Amygdala (tissue), 56 donors: Measurements from ENCODE around the gene AMBP.

Experiments
- DNase-seq, 56 donors: peaks; one replicate each; lab custom pipeline; 2025; lab: John Stamatoyannopoulos, UW

AMBP gene

DNA sequence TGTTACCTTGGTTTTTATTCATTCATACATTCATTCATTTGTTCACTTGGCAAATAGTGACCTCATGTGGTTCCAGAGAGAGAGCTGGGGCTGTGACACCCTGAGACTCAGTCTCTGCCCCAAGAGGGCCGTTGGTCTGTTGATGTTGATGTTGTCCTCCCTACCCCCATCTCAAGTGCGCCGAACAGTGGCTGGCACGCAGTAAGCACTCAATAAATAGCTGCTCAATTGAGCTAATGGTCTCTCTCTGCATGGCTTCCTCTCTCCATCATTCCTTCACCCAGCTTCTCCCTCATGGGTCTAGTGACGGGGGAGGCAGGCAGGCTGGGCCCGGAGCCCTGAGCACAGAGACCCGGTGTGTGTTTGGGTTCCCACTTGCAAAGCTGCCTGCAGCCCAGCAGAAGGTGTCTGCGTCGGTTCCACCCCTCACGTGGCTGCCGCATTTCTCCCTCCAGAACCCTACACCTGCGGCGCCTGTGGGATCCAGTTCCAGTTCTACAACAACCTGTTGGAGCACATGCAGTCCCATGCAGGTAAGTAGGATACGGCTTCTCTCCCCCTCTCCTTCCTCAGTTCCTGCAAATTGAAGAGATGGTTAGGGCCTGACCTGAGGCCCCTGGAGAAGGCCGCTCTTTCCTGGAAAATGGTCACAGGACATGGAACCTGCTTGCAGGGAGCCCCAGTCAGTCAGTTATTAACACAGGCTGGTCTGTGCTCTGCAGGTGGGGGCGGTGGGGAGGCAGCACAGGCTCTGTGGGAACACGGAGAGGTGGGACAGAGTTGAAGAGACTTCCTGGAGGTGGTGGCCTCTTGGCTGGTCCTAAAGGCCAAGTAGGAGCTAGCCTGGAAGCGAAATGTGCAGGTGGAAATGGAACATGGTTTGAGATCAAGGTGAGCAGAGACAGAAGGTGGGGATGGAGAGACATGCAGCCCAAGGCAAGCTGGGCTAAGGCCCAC lies 42.0 kb downstream of the AMBP start:
- no peak for DNase-seq

DNA sequence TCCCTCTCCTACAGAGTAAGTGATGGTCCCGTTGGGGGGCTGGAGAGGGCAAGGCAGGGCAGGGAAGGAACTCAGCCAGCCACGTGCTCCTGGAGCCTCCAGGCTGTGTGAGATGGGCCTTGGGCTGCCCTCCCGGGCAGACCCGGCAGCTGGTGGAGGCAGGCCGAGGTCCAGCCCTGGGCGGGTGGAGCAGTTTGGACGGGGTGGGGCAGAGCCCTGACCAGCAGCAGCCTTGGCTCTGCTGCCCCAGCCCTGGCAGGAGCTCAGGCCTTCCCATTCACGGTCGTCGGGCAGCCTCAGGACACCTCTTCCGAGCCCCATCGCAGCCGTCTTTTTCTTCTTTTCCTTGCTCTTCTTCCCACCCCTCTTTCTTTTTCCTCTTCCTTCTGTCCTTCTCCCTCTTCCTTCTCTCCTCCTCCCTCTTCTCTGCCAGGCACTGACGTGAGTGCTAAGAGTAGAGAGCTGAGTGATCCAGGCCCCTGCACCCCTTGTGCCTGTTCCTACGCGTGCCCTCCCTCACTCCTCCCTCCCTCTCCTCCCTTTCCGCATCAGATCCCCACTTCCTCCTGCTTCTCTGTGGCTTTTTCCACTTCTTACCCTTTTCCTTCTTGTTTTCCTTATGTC lies 42.8 kb downstream of the AMBP start:
- peak in 10 of 56 donors; percentile 3 to 57 (median 22) for DNase-seq

DNA sequence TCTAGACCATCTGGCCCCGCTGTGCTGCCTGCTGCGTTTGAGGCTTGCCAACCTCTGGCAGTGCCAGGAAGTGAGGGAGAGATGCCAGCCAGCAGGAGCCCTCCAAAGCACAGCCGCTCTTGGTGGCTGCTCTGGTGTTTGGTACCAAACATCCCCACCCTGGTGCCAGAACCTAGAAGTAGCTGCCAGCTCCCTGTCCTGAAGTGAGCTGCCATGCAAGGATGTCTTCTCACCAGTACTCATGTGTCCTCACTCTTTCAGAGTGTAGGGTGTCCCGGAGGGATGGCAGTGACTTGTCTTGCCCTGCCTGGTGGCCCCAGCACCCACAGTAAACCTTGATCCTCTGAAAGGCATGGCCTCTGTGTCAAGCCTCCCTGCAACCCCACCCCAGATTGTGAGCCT lies 43.4 kb downstream of the AMBP start:
- DNase-seq = peak in 10 of 56 donors; percentile 7 to 41 (median 24)

DNA sequence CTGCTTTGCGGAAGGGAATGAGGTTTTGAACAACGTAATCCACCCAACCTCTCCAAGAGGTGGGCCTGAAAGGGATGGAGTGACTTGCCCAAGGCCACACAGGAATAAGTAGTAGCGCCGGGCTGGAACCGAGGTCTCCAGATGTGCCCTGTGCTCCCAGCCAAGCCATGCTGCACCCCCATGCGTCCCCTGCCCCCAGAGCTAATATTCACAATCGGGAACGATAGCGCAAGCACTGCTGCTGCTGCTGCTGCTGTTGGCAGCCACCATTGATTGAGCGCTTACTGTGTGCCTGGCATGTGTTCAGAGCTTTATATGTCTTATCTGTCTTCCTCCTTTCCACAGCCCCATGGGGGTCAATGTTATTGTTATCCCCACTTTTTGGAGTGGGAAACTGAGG lies 43.9 kb downstream of the AMBP start:
- no peak for DNase-seq

DNA sequence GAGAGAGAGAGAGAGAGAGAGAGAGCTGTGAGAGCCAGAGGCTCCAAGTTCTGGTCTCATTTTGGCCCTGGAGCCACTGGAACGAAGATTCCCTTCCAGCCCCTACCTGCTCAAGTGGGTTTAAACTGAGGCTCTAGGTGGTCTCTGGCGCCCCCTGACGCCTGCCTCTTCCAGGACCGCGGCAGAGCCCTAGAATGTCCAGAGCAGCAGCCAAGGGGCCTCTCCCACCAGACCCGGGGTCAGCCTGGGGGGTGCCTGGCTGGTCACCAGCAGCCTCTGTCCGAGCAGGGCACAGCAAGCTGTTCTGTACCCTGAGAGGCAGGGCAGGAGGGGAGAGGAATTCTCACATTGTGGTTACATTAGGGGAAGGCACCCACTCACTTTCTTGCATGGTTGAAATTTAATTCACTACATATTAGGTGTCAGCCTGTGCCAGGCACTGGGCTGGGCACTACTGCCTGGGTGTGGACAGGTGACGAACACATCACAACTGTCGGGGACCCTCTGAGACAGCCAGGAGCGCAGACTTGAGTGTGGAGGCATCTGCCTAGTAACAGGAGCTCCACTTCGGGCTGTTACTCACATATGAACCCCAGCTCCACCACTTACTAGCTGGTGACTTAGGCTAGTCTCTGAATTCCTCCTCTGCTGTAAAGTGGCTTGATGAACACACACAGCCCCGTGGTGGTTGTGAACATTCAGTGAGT lies 44.5 kb downstream of the AMBP start:
- peak in 17 of 56 donors; percentile 6 to 58 (median 18) for DNase-seq

DNA sequence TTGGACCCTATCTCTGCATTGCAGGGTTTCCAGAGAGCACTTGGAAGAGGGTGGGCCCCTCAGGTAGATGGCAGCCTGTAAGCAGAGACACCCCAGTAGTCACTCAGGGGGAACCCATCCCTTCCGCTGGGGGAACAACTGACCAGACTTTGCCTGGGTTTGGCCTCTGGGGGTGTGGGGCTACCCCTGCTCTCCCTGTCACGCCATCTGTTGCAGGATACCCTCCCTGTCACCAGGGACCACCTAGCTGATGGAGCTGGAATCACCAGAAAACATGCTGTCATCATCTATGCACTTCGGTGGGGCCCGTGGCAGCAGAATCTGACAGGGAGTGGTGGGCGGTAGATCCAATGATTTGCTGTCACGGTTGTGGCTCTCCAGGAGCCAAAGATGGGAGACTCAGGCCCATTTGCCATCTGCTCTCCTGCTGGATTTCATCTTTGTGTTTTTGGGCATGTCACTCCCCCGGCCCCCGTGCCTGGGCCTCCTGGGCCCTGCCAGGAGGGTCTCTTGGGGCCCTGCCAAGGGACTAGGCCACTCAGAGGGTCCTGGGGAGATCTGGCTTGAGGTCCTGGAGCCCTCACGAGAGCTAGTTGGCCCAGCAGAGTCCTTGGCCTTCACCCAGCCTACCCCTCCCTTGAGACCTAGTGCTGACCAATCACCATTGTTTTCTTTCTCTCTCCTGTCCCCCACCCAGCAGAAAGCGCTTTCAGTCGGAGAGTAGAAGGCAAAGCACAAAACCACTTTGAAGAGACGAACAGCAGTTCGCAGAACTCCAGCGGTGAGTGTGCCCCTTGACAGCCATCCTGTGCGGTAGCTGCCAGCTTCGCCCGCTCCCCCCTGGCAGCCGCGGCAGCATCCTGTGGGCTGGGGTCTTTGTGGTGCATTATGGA lies 45.9 kb downstream of the AMBP start:
- DNase-seq = no peak

DNA sequence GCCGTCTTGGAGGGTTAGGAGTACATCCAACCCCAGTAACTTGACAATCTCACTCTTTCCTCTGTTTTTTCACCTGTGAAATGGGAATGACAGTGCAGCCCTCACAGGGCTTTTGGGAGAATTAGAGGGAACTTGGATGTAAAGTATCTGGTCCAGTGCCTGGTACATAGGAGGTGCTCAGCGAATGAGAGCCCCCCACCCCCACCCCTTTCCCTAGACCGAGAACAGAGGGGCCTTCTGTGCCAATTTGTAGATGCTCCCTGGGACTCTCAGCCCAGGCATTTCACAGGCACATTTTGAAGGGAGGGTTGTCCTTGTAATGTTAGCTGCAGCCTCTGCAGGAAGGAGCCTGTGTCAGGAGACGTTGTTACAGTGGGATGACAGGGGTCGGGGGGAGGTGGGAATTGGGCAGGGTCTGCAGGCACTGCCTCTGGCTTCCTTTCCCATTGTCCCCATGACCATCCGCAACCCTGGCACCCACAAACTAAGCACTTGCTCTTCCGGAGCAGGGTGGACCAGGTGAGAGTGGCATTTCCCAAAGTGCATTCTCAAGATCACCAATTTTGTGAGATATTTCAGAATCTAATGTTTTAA lies 47.0 kb downstream of the AMBP start:
- DNase-seq = no peak

DNA sequence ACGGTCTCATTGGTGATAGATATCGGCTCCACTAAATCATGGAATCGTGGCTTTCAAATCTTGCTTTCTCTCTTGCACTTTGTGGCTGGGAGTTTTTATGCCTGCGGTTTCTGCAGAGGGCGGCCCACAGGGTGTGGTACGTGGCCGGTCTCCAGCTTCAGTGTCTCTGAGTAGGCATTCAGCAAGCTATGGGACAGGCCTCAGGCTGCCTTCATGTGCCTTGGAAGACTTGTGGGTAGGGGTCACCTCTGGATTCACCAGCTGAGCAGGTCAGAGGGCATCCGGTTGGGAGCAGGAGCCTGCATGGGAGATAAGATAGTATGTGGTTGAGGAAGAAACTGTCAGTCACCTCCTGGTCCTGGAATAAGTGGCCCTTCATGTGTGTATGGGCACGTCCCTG lies 47.7 kb downstream of the AMBP start:
- DNase-seq = no peak

DNA sequence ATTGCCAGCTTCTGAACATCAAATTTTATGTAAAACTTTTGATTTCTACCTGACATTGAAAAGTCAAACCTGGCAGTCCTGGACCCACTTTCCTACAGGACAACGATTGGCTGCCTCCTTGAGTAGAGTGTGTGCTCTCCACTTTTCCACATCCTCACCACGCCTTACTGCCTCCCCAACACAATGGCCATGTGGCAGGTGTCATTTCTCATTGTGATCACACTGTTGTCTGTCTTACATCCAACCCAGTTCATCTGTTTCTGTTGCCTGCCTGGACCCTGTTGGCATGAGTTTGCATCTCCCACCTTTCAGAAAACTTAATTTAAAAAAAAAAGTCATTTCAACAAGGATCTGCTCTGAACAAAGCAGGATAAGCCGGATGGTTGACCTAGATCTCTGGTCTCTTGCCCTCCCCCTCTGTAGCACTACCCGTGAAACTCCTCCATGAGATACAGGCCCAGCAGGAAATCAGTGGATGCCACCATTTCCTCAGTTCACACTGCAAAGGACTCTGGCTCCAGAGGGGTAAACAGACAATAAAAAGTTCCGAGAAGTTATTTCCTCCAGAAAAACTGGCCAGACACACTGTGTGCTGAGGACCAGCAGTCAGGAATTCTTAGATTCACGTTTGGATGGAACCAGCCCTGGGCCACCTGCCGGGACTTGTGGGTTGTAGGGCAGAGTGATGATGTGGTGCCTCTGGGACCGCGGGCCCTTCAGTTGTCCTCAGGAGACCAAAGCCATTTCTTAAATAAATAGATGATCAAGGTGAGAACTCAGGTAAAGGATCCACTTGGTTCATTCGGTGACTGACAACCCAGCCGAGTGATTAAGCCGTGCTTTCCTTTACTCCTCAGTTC lies 48.6 kb downstream of the AMBP start:
- DNase-seq = no peak

DNA sequence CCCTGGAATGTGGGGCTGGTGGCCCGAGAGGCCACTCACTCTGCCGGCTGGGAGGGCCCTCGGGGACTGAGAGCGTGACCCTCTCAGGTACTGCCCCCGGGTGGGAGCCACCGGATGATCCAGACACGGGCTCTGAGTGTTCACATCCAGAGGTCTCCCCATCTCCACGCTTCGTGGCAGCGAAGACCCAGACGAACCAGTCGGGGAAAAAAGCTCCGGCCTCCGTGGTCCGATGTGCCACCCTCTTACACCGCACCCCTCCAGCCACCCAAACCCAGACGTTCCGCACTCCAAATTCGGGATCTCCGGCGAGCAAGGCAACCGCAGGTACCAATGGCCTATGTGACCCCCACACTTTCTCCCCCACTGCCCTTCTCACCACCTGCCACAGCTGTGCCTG lies 49.5 kb downstream of the AMBP start:
- no peak for DNase-seq

DNA sequence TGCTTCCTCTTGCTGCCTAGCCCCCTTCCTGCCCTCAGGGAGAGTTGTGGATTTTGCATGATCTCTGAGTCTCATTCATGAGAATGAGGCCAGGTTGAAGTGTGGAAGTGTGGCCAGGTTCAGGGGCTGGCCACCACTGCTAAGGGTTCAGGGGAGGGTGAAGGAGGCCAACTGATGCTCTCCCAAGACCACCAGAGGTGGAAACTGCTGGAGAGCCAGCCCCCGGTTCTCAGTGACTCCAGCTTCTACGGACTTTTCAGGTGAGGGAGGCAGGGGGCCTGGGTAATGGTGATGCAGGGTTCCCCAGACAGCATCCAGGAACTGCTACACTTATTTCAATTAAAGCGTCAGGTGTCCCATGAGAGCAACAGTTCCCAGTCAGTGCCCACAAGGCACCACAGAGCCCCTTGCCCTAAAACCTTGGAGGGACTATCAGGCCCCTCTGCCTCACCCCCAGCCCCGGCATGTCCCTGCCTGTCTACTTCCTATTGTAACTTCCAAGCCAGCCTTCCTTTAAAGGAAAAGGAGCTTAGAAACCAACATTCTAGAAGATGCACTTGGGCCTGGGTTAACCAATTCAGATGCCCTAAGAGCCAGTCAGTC lies 50.1 kb downstream of the AMBP start:
- DNase-seq = no peak

DNA sequence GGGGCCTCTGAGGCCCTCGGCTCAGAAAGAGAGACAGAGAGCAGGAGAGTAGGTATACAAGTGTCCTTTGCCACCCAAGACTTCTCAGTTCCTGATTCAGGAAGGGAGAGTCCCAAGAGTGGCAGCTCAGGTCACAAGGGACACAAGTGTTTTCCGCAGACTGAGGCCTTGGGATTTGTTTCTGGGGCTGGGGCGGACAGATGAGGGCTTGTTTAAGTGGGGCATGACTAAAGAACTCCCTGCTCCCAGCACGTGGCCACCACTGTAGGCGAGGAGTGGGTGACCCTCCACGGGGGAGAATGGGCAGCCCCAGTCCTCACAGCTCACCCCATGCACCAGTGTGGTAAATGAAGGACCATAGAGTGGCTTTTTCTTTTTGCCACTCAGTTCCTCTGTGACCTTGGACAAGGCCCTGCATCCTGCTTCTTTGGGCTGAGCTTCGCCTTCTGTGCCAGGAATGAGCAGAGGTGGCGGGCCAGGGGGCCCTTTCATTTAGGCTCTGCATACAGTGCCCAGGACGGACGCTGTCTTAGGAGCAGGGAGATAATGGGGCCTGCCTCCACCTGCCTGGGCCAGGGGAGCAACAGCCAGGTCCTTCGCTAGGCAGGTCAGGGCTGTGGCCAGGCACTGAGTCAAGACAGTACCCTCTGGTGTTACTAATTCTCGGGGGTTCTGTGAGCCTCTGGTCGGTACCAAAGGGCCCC lies 50.8 kb downstream of the AMBP start:
- no peak for DNase-seq

DNA sequence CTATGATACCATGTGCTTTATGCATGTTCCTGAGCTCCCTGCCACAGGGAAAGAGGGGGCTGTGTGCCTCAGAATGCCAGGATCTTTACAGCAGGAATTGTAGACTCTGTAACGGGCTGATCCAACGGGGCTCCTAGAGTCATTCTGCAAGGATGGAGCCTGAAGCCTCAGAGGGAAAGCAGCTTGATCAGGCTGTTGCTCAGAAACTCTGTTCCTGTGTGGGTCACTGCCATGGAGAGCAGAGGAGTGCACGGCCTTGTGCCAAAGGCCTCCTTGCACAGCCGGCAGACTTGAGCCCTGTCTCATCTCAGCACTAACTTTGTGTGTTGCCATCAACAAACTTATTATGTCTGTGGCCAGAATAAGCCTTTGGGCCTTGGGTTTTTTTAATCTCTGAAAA lies 51.8 kb downstream of the AMBP start:
- no peak for DNase-seq

DNA sequence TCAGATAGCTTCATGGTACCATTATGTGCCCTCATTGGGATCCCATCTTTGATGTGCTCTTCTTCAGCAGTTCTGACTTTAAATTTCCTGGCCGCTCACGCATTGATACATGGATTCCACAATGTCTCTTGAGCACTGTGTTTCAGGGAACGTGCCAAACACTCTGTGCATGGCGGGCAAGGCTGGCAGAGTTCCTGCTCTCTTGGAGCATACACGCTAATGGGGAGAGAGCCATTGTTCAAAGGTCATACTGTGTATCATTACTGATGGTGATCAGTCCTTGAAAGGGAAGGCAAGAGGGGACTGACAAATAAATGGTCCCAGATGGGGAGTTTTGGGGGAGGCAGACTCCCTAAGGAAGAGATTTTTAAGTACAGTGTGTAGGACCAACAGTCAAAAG lies 52.3 kb downstream of the AMBP start:
- DNase-seq = no peak

DNA sequence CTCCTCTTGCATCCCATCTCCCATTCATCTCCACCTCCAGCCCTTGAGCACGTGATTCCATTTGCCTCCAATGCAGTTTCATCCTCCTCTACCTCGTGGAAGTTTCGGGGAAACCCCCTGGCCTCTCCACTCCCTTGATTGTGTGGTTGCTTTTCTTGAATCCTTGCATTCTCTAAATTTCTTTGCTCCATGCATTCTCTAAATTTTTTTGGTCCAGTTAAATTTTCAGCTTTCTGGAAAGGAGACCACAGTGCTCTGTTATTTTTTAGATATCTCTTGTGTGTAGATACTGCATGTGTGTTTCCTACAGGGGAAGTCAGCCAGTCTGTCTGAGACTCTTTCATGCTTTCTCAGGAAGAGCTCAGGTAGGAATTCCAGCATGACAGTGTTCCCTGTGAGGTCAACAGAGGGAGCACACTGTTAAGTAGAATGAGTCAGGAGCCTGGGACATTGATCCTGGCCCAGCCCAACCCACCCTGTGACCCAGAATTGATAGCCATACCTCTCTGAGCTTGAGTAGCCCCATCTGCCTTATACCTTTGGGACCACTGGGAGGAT lies 52.8 kb downstream of the AMBP start:
- DNase-seq = no peak

DNA sequence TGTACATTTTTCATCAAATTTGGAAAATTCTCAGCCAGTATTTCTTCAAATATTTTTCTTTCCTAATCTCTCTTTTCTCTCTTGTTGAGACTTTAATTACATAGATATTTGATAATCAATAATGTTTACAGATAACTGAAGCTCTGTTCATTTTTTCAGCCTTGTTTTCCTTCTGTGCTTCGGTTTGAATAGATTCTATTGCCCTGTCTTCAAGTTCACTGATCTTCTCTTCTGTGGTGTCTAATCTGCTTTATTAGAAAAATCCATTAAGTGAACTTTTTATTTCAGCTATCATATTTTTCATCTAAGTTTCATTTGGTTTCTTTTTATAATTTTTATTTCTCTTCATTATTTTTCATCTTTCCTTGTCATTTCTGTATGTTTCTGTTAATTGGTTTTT lies 54.1 kb downstream of the AMBP start:
- DNase-seq = no peak

DNA sequence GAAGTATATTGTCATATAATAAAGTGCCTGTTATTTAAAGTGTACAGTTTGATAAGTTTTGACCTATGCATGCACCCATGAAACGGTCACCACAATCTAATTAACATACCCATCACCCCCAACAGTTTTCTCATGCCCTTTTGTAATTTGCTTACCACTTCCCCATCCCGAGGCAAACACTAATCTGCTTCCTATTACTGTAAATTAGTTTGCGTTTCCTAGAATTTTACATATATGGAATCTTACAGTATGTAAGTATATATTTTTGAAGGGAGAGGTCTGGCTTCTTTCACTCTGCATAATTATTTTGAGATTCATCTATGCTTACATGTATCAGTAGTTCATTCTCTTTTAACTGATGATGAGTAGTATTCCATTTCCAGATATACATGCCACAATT lies 56.5 kb downstream of the AMBP start:
- no peak for DNase-seq
